GM18519 (cell line): ENCODE data around the gene PRKCE.

Source experiments
- ATAC-seq: cut with Tn5 transposase; IDR thresholded peaks from one replicate; pipeline ENCODE4 v1.9.1; 2021; ENCODE audit warnings: mild to moderate bottlenecking, moderate library complexity; ENCODE audit not compliant: unreplicated experiment, low FRiP score

The PRKCE gene

GRCh38 chr2:45664635-45665261 is 13.3 kb downstream of the PRKCE start:
- ATAC-seq = no peak

GRCh38 chr2:45668509-45668908 is 17.0 kb downstream of the PRKCE start:
- ATAC-seq = no peak

GRCh38 chr2:45669032-45669486 is 17.6 kb downstream of the PRKCE start:
- no peak for ATAC-seq

GRCh38 chr2:45670646-45671045 is 19.2 kb downstream of the PRKCE start:
- no peak for ATAC-seq

GRCh38 chr2:45672138-45672537 is 20.7 kb downstream of the PRKCE start:
- no peak for ATAC-seq

GRCh38 chr2:45674035-45674816 is 22.8 kb downstream of the PRKCE start:
- no peak for ATAC-seq

- ATAC-seq = no peak
Measured at GRCh38 chr2:45675263-45675812, 23.9 kb downstream of the PRKCE start.

GRCh38 chr2:45676088-45676487 is 24.6 kb downstream of the PRKCE start:
- ATAC-seq = no peak

GRCh38 chr2:45678791-45679348 is 27.4 kb downstream of the PRKCE start:
- ATAC-seq = no peak

GRCh38 chr2:45680351-45680967 is 29.0 kb downstream of the PRKCE start:
- no peak for ATAC-seq

- ATAC-seq = peak; percentile 56
Measured at GRCh38 chr2:45681675-45682074, 30.2 kb downstream of the PRKCE start.

- ATAC-seq = no peak
Measured at GRCh38 chr2:45683292-45683691, 31.8 kb downstream of the PRKCE start.

- ATAC-seq = no peak
Measured at GRCh38 chr2:45684756-45685155, 33.3 kb downstream of the PRKCE start.

GRCh38 chr2:45685260-45685659 is 33.8 kb downstream of the PRKCE start:
- no peak for ATAC-seq

- ATAC-seq = no peak
Measured at GRCh38 chr2:45687964-45688363, 36.5 kb downstream of the PRKCE start.

- ATAC-seq = no peak
Measured at GRCh38 chr2:45688479-45689298, 37.2 kb downstream of the PRKCE start.

- ATAC-seq = no peak
Measured at GRCh38 chr2:45690231-45690630, 38.8 kb downstream of the PRKCE start.

- peak; percentile 44 for ATAC-seq
Measured at GRCh38 chr2:45691171-45691999, 39.9 kb downstream of the PRKCE start.

GRCh38 chr2:45692566-45692965 is 41.1 kb downstream of the PRKCE start:
- ATAC-seq = no peak
